ENCODE data around the gene TEX9. TPM values are rescaled to one million over a fixed set of nuclear protein-coding genes. Genes with fewer than 3 reads are reported as not detected.
"Not testable (repeated sequence)": the region's sequence is repeated elsewhere in the genome, so short reads cannot be mapped to it uniquely, and the experiment has no call there.

Gene TEX9
- total RNA-seq, 1 experiment from 2014 or later, result 4.4 TPM

GRCh38 chr15:56349554-56349953, 15.7 kb upstream of the TEX9 start:
- H3K9me3 ChIP-seq (replicated peaks), result no peaks in the 10 kb centered on the region
- no peak overlapping the region for H3K4me3 ChIP-seq
- H3K36me3 ChIP-seq, result no peaks in the 10 kb centered on the region
- no peaks in the 10 kb centered on the region for H3K4me1 ChIP-seq
- H3K27ac ChIP-seq, result no peak overlapping the region
- DNase-seq, result no peak
- H3K27me3 ChIP-seq, result no peaks in the 10 kb centered on the region

- H3K27ac ChIP-seq, result no peak overlapping the region
- no peaks in the 10 kb centered on the region for H3K27me3 ChIP-seq
- DNase-seq, result no peak
- H3K4me3 ChIP-seq, result no peak overlapping the region
- H3K4me1 ChIP-seq, result peaks cover 5% of the 10 kb centered on the region
- no peaks in the 10 kb centered on the region for H3K36me3 ChIP-seq
- H3K9me3 ChIP-seq (replicated peaks), result no peaks in the 10 kb centered on the region
Observed at GRCh38 chr15:56351353-56351752, 13.9 kb upstream of the TEX9 start.

- Histone ChIP-seq H3K27ac (no peak overlapping the region), H3K36me3 (no peaks in the 10 kb centered on the region)
- DNase-seq, result no peak
Observed at GRCh38 chr15:56351957-56352506, 13.2 kb upstream of the TEX9 start.

GRCh38 chr15:56353119-56353518, 12.1 kb upstream of the TEX9 start:
- H3K27me3 ChIP-seq, result no peaks in the 10 kb centered on the region
- H3K9me3 ChIP-seq (replicated peaks), result no peaks in the 10 kb centered on the region
- no peaks in the 10 kb centered on the region for H3K36me3 ChIP-seq
- H3K4me1 ChIP-seq, result peaks cover 12% of the 10 kb centered on the region
- no peak overlapping the region for H3K4me3 ChIP-seq
- H3K27ac ChIP-seq, result no peak overlapping the region
- DNase-seq, result no peak

More at GRCh38 chr15:56351957-56352506, 13.2 kb upstream of the TEX9 start:
- Histone ChIP-seq H3K4me1 (peaks cover 11% of the 10 kb centered on the region), H3K27me3 (no peaks in the 10 kb centered on the region), H3K9me3 (replicated peaks) (no peaks in the 10 kb centered on the region), H3K4me3 (no peak overlapping the region)

GRCh38 chr15:56353740-56354139, 11.5 kb upstream of the TEX9 start:
- no peaks in the 10 kb centered on the region for H3K27me3 ChIP-seq
- H3K27ac ChIP-seq, result no peak overlapping the region
- H3K4me3 ChIP-seq, result no peak overlapping the region
- no peaks in the 10 kb centered on the region for H3K36me3 ChIP-seq
- no peaks in the 10 kb centered on the region for H3K9me3 ChIP-seq (replicated peaks)
- peaks cover 12% of the 10 kb centered on the region for H3K4me1 ChIP-seq
- DNase-seq, result no peak

GRCh38 chr15:56356616-56357015, 8.6 kb upstream of the TEX9 start:
- no peaks in the 10 kb centered on the region for H3K27me3 ChIP-seq
- peak; percentile 18 to 45 for DNase-seq
- peaks cover 12% of the 10 kb centered on the region for H3K4me1 ChIP-seq
- no peak overlapping the region for H3K27ac ChIP-seq
- no peak overlapping the region for H3K4me3 ChIP-seq
- H3K36me3 ChIP-seq, result no peaks in the 10 kb centered on the region
- H3K9me3 ChIP-seq (replicated peaks), result no peaks in the 10 kb centered on the region

GRCh38 chr15:56358604-56359003, 6.6 kb upstream of the TEX9 start:
- H3K4me3 ChIP-seq, result no peak overlapping the region
- no peak overlapping the region for H3K27ac ChIP-seq
- H3K27me3 ChIP-seq, result no peaks in the 10 kb centered on the region
- H3K4me1 ChIP-seq, result peaks cover 12% of the 10 kb centered on the region
- no peaks in the 10 kb centered on the region for H3K9me3 ChIP-seq (replicated peaks)
- H3K36me3 ChIP-seq, result no peaks in the 10 kb centered on the region
- DNase-seq, result no peak

- Histone ChIP-seq H3K36me3 (no peaks in the 10 kb centered on the region), H3K27ac (no peak overlapping the region), H3K4me3 (no peak overlapping the region), H3K9me3 (replicated peaks) (no peaks in the 10 kb centered on the region), H3K27me3 (no peaks in the 10 kb centered on the region), H3K4me1 (peaks cover under 1% of the 10 kb centered on the region)
- DNase-seq, result no peak
Observed at GRCh38 chr15:56361987-56362386, 3.2 kb upstream of the TEX9 start.

- Histone ChIP-seq H3K36me3 (no peaks in the 10 kb centered on the region), H3K27me3 (no peaks in the 10 kb centered on the region), H3K9me3 (replicated peaks) (no peaks in the 10 kb centered on the region), H3K27ac (no peak overlapping the region), H3K4me1 (no peaks in the 10 kb centered on the region), H3K4me3 (peak overlapping the region; percentile 64)
- peak in 1 of 2 experiments; percentile 6 for DNase-seq
Observed at GRCh38 chr15:56366211-56366610, 985 bp downstream of the TEX9 start.

- Histone ChIP-seq H3K27me3 (no peaks in the 10 kb centered on the region), H3K9me3 (replicated peaks) (no peaks in the 10 kb centered on the region), H3K27ac (no peak overlapping the region), H3K4me1 (no peaks in the 10 kb centered on the region), H3K36me3 (no peaks in the 10 kb centered on the region), H3K4me3 (no peak overlapping the region)
- no peak for DNase-seq
Observed at GRCh38 chr15:56367156-56367555, 1.9 kb downstream of the TEX9 start.

GRCh38 chr15:56369234-56369633, 4.0 kb downstream of the TEX9 start:
- H3K4me1 ChIP-seq, result no peaks in the 10 kb centered on the region
- no peak overlapping the region for H3K27ac ChIP-seq
- H3K36me3 ChIP-seq, result no peaks in the 10 kb centered on the region
- H3K4me3 ChIP-seq, result no peak overlapping the region
- no peaks in the 10 kb centered on the region for H3K9me3 ChIP-seq (replicated peaks)
- DNase-seq, result no peak
- H3K27me3 ChIP-seq, result no peaks in the 10 kb centered on the region

- Histone ChIP-seq H3K27ac (no peak overlapping the region), H3K36me3 (no peaks in the 10 kb centered on the region), H3K27me3 (no peaks in the 10 kb centered on the region), H3K9me3 (replicated peaks) (no peaks in the 10 kb centered on the region), H3K4me3 (no peak overlapping the region), H3K4me1 (no peaks in the 10 kb centered on the region)
- no peak for DNase-seq
Observed at GRCh38 chr15:56371495-56372147, 6.4 kb downstream of the TEX9 start.

- DNase-seq; H3K27me3 ChIP-seq; H3K4me3 ChIP-seq; H3K27ac ChIP-seq; H3K9me3 ChIP-seq (replicated peaks); H3K4me1 ChIP-seq; H3K36me3 ChIP-seq: not testable (repeated sequence)
Observed at GRCh38 chr15:56374693-56375092, 9.5 kb downstream of the TEX9 start.

GRCh38 chr15:56377822-56378221, 12.6 kb downstream of the TEX9 start:
- DNase-seq; H3K27ac ChIP-seq; H3K9me3 ChIP-seq (replicated peaks); H3K4me3 ChIP-seq; H3K27me3 ChIP-seq; H3K4me1 ChIP-seq; H3K36me3 ChIP-seq: not testable (repeated sequence)

GRCh38 chr15:56383010-56383409, 17.8 kb downstream of the TEX9 start:
- H3K9me3 ChIP-seq (replicated peaks), result no peaks in the 10 kb centered on the region
- no peaks in the 10 kb centered on the region for H3K4me1 ChIP-seq
- no peak overlapping the region for H3K27ac ChIP-seq
- DNase-seq, result no peak
- H3K36me3 ChIP-seq, result no peaks in the 10 kb centered on the region
- no peak overlapping the region for H3K4me3 ChIP-seq
- H3K27me3 ChIP-seq, result no peaks in the 10 kb centered on the region

- DNase-seq, result no peak
- no peaks in the 10 kb centered on the region for H3K27me3 ChIP-seq
- no peak overlapping the region for H3K4me3 ChIP-seq
Observed at GRCh38 chr15:56385908-56386307, 20.7 kb downstream of the TEX9 start.

More at GRCh38 chr15:56385908-56386307, 20.7 kb downstream of the TEX9 start:
- H3K36me3 ChIP-seq, result no peaks in the 10 kb centered on the region
- no peak overlapping the region for H3K27ac ChIP-seq
- H3K4me1 ChIP-seq, result no peaks in the 10 kb centered on the region
- H3K9me3 ChIP-seq (replicated peaks), result no peaks in the 10 kb centered on the region

All from SJCRH30 (cell line).